Natural killer cell (primary cell): ENCODE measurements around the gene SSB. TPM values are rescaled to one million over a fixed set of nuclear protein-coding genes. Genes with fewer than 3 reads are reported as not detected.

ENCODE experiments used
- ATAC-seq, 3 donors: fragments of 150-1000 bp in 2 of 3; fragments of 200-7000 bp in 1 of 3; cut with Tn5 transposase; 1 replicate in 1 of 3; 2 replicates in 2 of 3; pipeline ENCODE4 v1.10.0; 2021; ENCODE audit warnings: mild to moderate bottlenecking in 2 of 3, moderate library complexity in 2 of 3
- DNase-seq, 2 donors: peaks; one replicate each; pipeline versions ENCODE4 v3.0.0 to v3.0.0-alpha.2; 2013 to 2021; ENCODE audit warnings: mixed read lengths in 1 of 2
- H3K27ac ChIP-seq: one replicate; pipeline ENCODE4 v1.5.1; 2013; ENCODE audit warnings: mild to moderate bottlenecking, low read length
- H3K27me3 ChIP-seq: one replicate; pipeline ENCODE4 v1.6.1; 2013; ENCODE audit warnings: low read length; ENCODE audit not compliant: control insufficient read depth, insufficient read depth
- H3K36me3 ChIP-seq: one replicate; pipeline ENCODE4 v1.6.1; 2013; ENCODE audit warnings: low read length; ENCODE audit not compliant: control insufficient read depth, insufficient read depth
- H3K4me1 ChIP-seq: one replicate; pipeline ENCODE4 v1.6.1; 2013; ENCODE audit warnings: low read length; ENCODE audit not compliant: control insufficient read depth, insufficient read depth
- H3K4me3 ChIP-seq: one replicate; pipeline ENCODE4 v1.5.1; 2013; ENCODE audit warnings: low read length
- H3K9me3 ChIP-seq: one replicate; pipeline ENCODE4 v1.6.1; 2013; ENCODE audit warnings: low read length; ENCODE audit not compliant: control insufficient read depth, insufficient read depth
- H3K27ac Mint-ChIP-seq, 2 donors: one replicate each; pipeline ENCODE4 v1.8.0; 2022; ENCODE audit warnings: mild to moderate bottlenecking in 2 of 2, mixed read lengths in 2 of 2, moderate library complexity in 1 of 2
- H3K27me3 Mint-ChIP-seq, 2 donors: one replicate each; pipeline ENCODE4 v1.8.0; 2022; ENCODE audit warnings: low read depth in 2 of 2, mixed read lengths in 2 of 2
- H3K36me3 Mint-ChIP-seq: one replicate; pipeline ENCODE4 v1.8.0; 2022; ENCODE audit warnings: mixed read lengths
- H3K4me1 Mint-ChIP-seq, 2 donors: one replicate each; pipeline ENCODE4 v1.8.0; 2022; ENCODE audit warnings: mixed read lengths in 2 of 2
- H3K4me3 Mint-ChIP-seq: one replicate; pipeline ENCODE4 v1.8.0; 2022; ENCODE audit warnings: mild to moderate bottlenecking, moderate library complexity, mixed read lengths
- H3K9me3 Mint-ChIP-seq, 2 donors: one replicate each; pipeline ENCODE4 v1.8.0; 2022; ENCODE audit warnings: mixed read lengths in 2 of 2
- CTCF ChIP-seq: fragments of 200-600 bp; IDR thresholded peaks from one replicate; pipeline ENCODE4 v1.8.0; 2022; ENCODE audit warnings: antibody characterized with exemption
- WGBS: methylation state at CpG from one replicate; pipeline ENCODE4 v1.1.7; 2013; ENCODE audit warnings: missing lambda C conversion rate; ENCODE audit not compliant: insufficient coverage; 5-methylcytosine and 5-hydroxymethylcytosine counted together
- intact Hi-C: fragments of 100-400 bp; cut with micrococcal nuclease; formaldehyde crosslinking; loops from one replicate; pipeline ENCODE4 v1.14.2; 2022
- total RNA-seq, 4 donors: library from RNA; stranded (reverse); fragments of 120-200 nt in 1 of 4; gene quantifications; one replicate each; pipeline versions ENCODE4 v1.2.3 to v1.2.4, GENCODE V29; 2013 to 2022

SSB gene
- total RNA-seq, 3 donors from 2014 or later (not counting 1 experiment from before 2014, with no cell fraction given), result 95.5 to 125 (median 102) TPM

- H3K9me3 Mint-ChIP-seq, result no peaks in the 10 kb centered on the region
- H3K9me3 ChIP-seq, result no peaks in the 10 kb centered on the region
- H3K4me1 Mint-ChIP-seq, result peaks cover 6% of the 10 kb centered on the region in 2 donors
- H3K4me1 ChIP-seq, result peaks cover 6% of the 10 kb centered on the region
- H3K36me3 Mint-ChIP-seq, result no peaks in the 10 kb centered on the region
- H3K27ac ChIP-seq, result no peak overlapping the region
- no peak for TF ChIP-seq CTCF
- no peak overlapping the region for H3K4me3 Mint-ChIP-seq
- intact Hi-C loops, result loop anchor here (10.0 kb wide), 1 partner anchor 96 kb away; the partner anchor contains the start of genes CFAP210 and PHOSPHO2
- H3K27me3 ChIP-seq, result peaks cover 4% of the 10 kb centered on the region
- WGBS, result 95% methylated on average over 5 of the region's 5 CpGs
- no peak overlapping the region for H3K27ac Mint-ChIP-seq
- H3K27me3 Mint-ChIP-seq, result peaks cover 16 to 44% of the 10 kb centered on the region in 2 donors
- H3K4me3 ChIP-seq, result no peak overlapping the region
- DNase-seq, result no peak
- ATAC-seq, result no peak
- no peaks in the 10 kb centered on the region for H3K36me3 ChIP-seq
These were observed 8.1 kb upstream of the SSB start for GRCh38 chr2:169790581-169790980.

GRCh38 chr2:169795181-169795580, 3.5 kb upstream of the SSB start:
- intact Hi-C loops, result loop anchor here (10.0 kb wide), 1 partner anchor 100 kb away; the partner anchor contains the start of genes CFAP210 and PHOSPHO2
- H3K4me3 Mint-ChIP-seq, result no peak overlapping the region
- H3K4me1 ChIP-seq, result peaks cover 3% of the 10 kb centered on the region
- H3K36me3 Mint-ChIP-seq, result no peaks in the 10 kb centered on the region
- H3K9me3 Mint-ChIP-seq, result no peaks in the 10 kb centered on the region
- no peak overlapping the region for H3K27ac Mint-ChIP-seq
- H3K4me3 ChIP-seq, result no peak overlapping the region
- no peaks in the 10 kb centered on the region for H3K27me3 ChIP-seq
- TF ChIP-seq CTCF, result no peak
- H3K27me3 Mint-ChIP-seq, result peaks cover 2 to 17% of the 10 kb centered on the region in 2 donors
- H3K27ac ChIP-seq, result no peak overlapping the region
- peaks cover 16 to 17% of the 10 kb centered on the region in 2 donors for H3K4me1 Mint-ChIP-seq
- H3K9me3 ChIP-seq, result no peaks in the 10 kb centered on the region
- ATAC-seq, result no peak
- H3K36me3 ChIP-seq, result no peaks in the 10 kb centered on the region
- 87% methylated on average over 1 of the region's 2 CpGs for WGBS
- no peak for DNase-seq

GRCh38 chr2:169796441-169796840, 2.2 kb upstream of the SSB start:
- H3K4me3 ChIP-seq, result no peak overlapping the region
- 95% methylated on average over 6 of the region's 6 CpGs for WGBS
- ATAC-seq (no peak), DNase-seq (no peak)
- no peaks in the 10 kb centered on the region for H3K27me3 ChIP-seq
- H3K27ac Mint-ChIP-seq, result no peak overlapping the region
- no peak for TF ChIP-seq CTCF
- H3K27ac ChIP-seq, result no peak overlapping the region
- no peaks in the 10 kb centered on the region for H3K36me3 Mint-ChIP-seq
- H3K36me3 ChIP-seq, result peaks cover 4% of the 10 kb centered on the region
- no peaks in the 10 kb centered on the region for H3K9me3 ChIP-seq
- H3K4me1 Mint-ChIP-seq, result peaks cover 16 to 18% of the 10 kb centered on the region in 2 donors
- intact Hi-C loops, result loop anchor here (10.0 kb wide), 1 partner anchor 102 kb away; the partner anchor contains the start of genes CFAP210 and PHOSPHO2
- H3K4me3 Mint-ChIP-seq, result peak overlapping the region; percentile 38
- no peaks in the 10 kb centered on the region for H3K9me3 Mint-ChIP-seq
- peaks cover 2 to 17% of the 10 kb centered on the region in 2 donors for H3K27me3 Mint-ChIP-seq
- H3K4me1 ChIP-seq, result peaks cover 5% of the 10 kb centered on the region

GRCh38 chr2:169797601-169798000, 1.1 kb upstream of the SSB start:
- no peak for TF ChIP-seq CTCF
- Mint-ChIP-seq H3K27me3 (peaks cover 2 to 13% of the 10 kb centered on the region in 2 donors), H3K4me3 (peak overlapping the region; percentile 67), H3K4me1 (peaks cover 22% of the 10 kb centered on the region in 2 donors), H3K27ac (peak overlapping the region; percentile 19 to 90), H3K9me3 (no peaks in the 10 kb centered on the region), H3K36me3 (no peaks in the 10 kb centered on the region)
- no peak overlapping the region for H3K27ac ChIP-seq
- no peaks in the 10 kb centered on the region for H3K9me3 ChIP-seq
- peaks cover 5% of the 10 kb centered on the region for H3K4me1 ChIP-seq
- peaks cover 12% of the 10 kb centered on the region for H3K36me3 ChIP-seq
- no peaks in the 10 kb centered on the region for H3K27me3 ChIP-seq
- no peak overlapping the region for H3K4me3 ChIP-seq
- no peak for DNase-seq
- intact Hi-C loops, result loop anchor here (10.0 kb wide), 1 partner anchor 103 kb away; the partner anchor contains the start of genes CFAP210 and PHOSPHO2
- 97% methylated on average over 5 of the region's 5 CpGs for WGBS
- ATAC-seq, result no peak
